Urothelium cell line (cell line): Measurements from ENCODE around the gene APOBEC3G.
"Not testable (repeated sequence)": the region's sequence is repeated elsewhere in the genome, so short reads cannot be mapped to it uniquely, and the experiment has no call there.

ENCODE experiments used
- DNase-seq: peaks from one replicate; pipeline ENCODE4 v3.0.0; 2011; ENCODE audit warnings: low spot score, mixed read lengths
- FAIRE-seq: peaks from 2 replicates; lab custom pipeline; 2011; peaks lifted over from hg19 to GRCh38; lab: Jason Lieb, UNC

The APOBEC3G gene

GRCh38 chr22:39077026-39077840 is at the start of gene APOBEC3G:
Gene APOBEC3G (plus strand): TSS chr22:39077275. CDS start chr22:39077362, 87 bp downstream.
- DNase-seq, FAIRE-seq: not testable (repeated sequence)

GRCh38 chr22:39027717-39028116 is 49.4 kb upstream of the APOBEC3G start:
- no peak for DNase-seq
- no peak for FAIRE-seq

- DNase-seq (no peak), FAIRE-seq (no peak)
Measured at GRCh38 chr22:39028281-39028680, 48.8 kb upstream of the APOBEC3G start.

- FAIRE-seq (no peak), DNase-seq (no peak)
Measured at GRCh38 chr22:39029227-39029626, 47.8 kb upstream of the APOBEC3G start.

- no peak for DNase-seq
- no peak for FAIRE-seq
Measured at GRCh38 chr22:39030705-39031104, 46.4 kb upstream of the APOBEC3G start.

GRCh38 chr22:39031434-39032295 is 45.4 kb upstream of the APOBEC3G start:
- not testable (repeated sequence) for DNase-seq, FAIRE-seq

GRCh38 chr22:39037071-39037470 is 40.0 kb upstream of the APOBEC3G start:
- not testable (repeated sequence) for DNase-seq, FAIRE-seq

GRCh38 chr22:39039306-39040126 is 37.6 kb upstream of the APOBEC3G start:
- DNase-seq (no peak), FAIRE-seq (no peak)

GRCh38 chr22:39040155-39040537 is 36.9 kb upstream of the APOBEC3G start:
- FAIRE-seq, DNase-seq: not testable (repeated sequence)

GRCh38 chr22:39040538-39041296 is 36.4 kb upstream of the APOBEC3G start, which contains the start of gene APOBEC3F:
Gene APOBEC3F (plus strand): TSS chr22:39040864. CDS start chr22:39040961, 97 bp downstream.
- not testable (repeated sequence) for FAIRE-seq
- DNase-seq, result peak; percentile 46

- DNase-seq (no peak), FAIRE-seq (no peak)
Measured at GRCh38 chr22:39041908-39042307, 35.2 kb upstream of the APOBEC3G start.

GRCh38 chr22:39043063-39043462 is 34.0 kb upstream of the APOBEC3G start:
- FAIRE-seq, result peak; percentile 13
- DNase-seq, result not testable (repeated sequence)

- not testable (repeated sequence) for DNase-seq
- peak; percentile 82 for FAIRE-seq
Measured at GRCh38 chr22:39045136-39045535, 31.9 kb upstream of the APOBEC3G start.

GRCh38 chr22:39049486-39049885 is 27.6 kb upstream of the APOBEC3G start:
- peak; percentile 42 for FAIRE-seq
- DNase-seq, result not testable (repeated sequence)

- DNase-seq, result not testable (repeated sequence)
- peak; percentile 95 for FAIRE-seq
Measured at GRCh38 chr22:39051844-39052495, 25.1 kb upstream of the APOBEC3G start.

- FAIRE-seq (peak; percentile 44), DNase-seq (no peak)
Measured at GRCh38 chr22:39055658-39056057, 21.4 kb upstream of the APOBEC3G start.

- not testable (repeated sequence) for FAIRE-seq, DNase-seq
Measured at GRCh38 chr22:39061290-39061689, 15.8 kb upstream of the APOBEC3G start.

- DNase-seq, FAIRE-seq: not testable (repeated sequence)
Measured at GRCh38 chr22:39061951-39062350, 15.1 kb upstream of the APOBEC3G start.

- FAIRE-seq, DNase-seq: not testable (repeated sequence)
Measured at GRCh38 chr22:39063904-39064303, 13.2 kb upstream of the APOBEC3G start.
